ENCODE data around the gene RPTOR. TPM values are rescaled to one million over a fixed set of nuclear protein-coding genes. Genes with fewer than 3 reads are reported as not detected.

Gene RPTOR
- total RNA-seq, 4 donors from 2014 or later = 47.6 to 56.9 (median 55.4) TPM

DNA sequence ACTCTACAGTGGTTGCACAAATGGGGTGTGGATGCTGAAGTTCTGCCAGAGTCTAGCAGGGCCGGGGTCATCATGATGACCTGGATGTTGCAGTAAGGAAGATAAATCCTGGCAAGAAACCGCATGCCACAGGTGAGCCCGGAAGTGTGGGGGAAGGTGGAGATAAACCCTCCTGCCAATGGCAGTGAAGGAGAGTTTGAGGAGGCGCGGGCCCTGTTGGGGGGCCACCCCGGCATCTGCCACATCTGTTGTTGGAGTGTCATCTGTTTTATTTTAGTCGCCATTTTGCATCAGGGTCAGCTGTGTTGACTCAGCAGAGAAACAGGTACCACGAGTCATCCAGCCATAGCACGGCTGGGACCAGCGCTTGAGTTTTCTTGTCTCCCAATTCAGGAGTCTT, 273.2 kb downstream of the RPTOR start:
- no peak for ATAC-seq

GRCh38 chr17:80818871-80819270, 274.2 kb downstream of the RPTOR start:
- Histone ChIP-seq H3K27me3 (no peaks in the 10 kb centered on the region), H3K4me3 (no peak overlapping the region), H3K27ac (no peak overlapping the region), H3K9me3 (no peaks in the 10 kb centered on the region), H3K36me3 (no peaks in the 10 kb centered on the region), H3K4me1 (peaks cover under 1 to 4% of the 10 kb centered on the region in 2 donors)
- intact Hi-C loops (cut with DNase I; ENCODE audit: low total_unique reads) (no loop called here), in situ Hi-C loops (cut with MboI; ENCODE audit: low sequenced_read_pairs in 4 of 4) (no loop called here)
- no peak for TF ChIP-seq POLR2A (IDR thresholded peaks at IDR 0.05)
- no peak for TF ChIP-seq CTCF (IDR thresholded peaks at IDR 0.05 in 4 of 5, conservative IDR thresholded peaks at IDR 0.05 in 1 of 5)
- DNase-seq = peak in 1 of 2 donors; percentile 5
- ATAC-seq = no peak

More for the DNA sequence above, 273.2 kb downstream of the RPTOR start:
- Histone ChIP-seq H3K4me1 (peaks cover 5 to 13% of the 10 kb centered on the region in 2 donors), H3K27ac (no peak overlapping the region), H3K9me3 (no peaks in the 10 kb centered on the region), H3K4me3 (no peak overlapping the region), H3K36me3 (no peaks in the 10 kb centered on the region), H3K27me3 (no peaks in the 10 kb centered on the region)
- in situ Hi-C loops (cut with MboI; ENCODE audit: low sequenced_read_pairs in 4 of 4) = no loop called here
- TF ChIP-seq POLR2A (IDR thresholded peaks at IDR 0.05) = no peak
- TF ChIP-seq CTCF (IDR thresholded peaks at IDR 0.05 in 4 of 5, conservative IDR thresholded peaks at IDR 0.05 in 1 of 5) = no peak
- DNase-seq = peak in 1 of 2 donors; percentile 2
- intact Hi-C loops (cut with DNase I; ENCODE audit: low total_unique reads) = no loop called here

DNA sequence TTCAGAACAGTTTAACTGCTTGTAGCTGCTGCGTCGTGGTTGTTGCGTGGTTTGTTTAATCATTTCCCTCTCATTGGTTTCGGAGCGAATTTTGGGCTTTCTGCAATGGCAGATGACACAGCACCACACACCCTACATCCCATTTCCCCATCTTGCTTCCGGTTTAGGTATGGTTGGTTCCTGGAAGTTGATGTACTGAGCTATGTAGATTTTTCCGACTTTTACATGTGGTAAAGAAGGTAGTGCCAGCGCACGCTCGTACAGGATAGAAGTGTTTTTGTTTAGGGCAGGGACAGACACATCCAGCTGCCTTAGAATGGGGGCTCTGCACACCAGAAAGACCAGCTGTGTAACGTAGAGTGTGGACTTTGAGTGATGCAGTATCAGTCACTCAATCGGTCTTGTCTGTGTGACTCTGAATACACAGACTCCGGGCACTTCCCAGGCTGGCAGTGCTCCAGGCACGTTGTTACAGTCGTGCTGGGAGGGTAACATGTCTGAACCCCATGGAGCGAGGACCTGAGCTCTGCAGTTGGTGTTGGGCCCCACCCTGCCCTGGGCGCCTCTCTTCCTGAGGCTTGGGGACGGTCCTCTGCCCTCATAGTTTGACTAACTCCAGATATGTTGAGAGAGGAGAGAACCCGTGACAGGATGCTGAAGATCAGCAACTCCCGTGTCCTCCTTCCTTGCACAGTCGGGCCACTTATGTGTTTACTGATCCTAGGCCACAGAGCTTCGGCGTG, 275.0 kb downstream of the RPTOR start:
- Histone ChIP-seq H3K36me3 (peaks cover 0 to 2% of the 10 kb centered on the region in 2 donors), H3K4me3 (no peak overlapping the region), H3K4me1 (peaks cover 0 to 4% of the 10 kb centered on the region in 2 donors), H3K27ac (no peak overlapping the region), H3K27me3 (no peaks in the 10 kb centered on the region), H3K9me3 (no peaks in the 10 kb centered on the region)
- in situ Hi-C loops (cut with MboI; ENCODE audit: low sequenced_read_pairs in 4 of 4) = no loop called here
- TF ChIP-seq POLR2A (IDR thresholded peaks at IDR 0.05) (no peak), CTCF (IDR thresholded peaks at IDR 0.05 in 4 of 5, conservative IDR thresholded peaks at IDR 0.05 in 1 of 5) (no peak)
- intact Hi-C loops (cut with DNase I; ENCODE audit: low total_unique reads) = no loop called here
- ATAC-seq (no peak), DNase-seq (peak in 1 of 2 donors; percentile 11)

DNA sequence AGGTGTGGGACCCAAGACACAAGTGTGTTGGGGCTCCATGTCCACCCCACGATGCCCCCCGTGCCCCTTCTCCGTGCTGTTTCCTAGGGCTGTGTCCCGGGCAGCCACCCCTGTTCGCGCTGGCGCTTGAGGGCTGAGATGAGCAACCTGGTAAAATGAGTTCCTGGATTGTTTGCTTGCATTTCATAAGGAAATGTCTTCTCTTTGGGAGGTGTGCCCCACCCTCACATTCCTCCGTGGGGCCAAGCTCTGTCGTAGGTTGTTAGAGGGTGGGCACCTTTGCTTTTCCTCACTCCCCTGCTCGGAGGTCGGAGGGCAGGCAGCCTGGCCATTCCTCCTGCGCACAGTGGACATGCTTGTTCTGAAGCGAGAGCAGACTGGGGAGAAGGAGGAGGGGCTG, 275.7 kb downstream of the RPTOR start:
- Histone ChIP-seq H3K9me3 (no peaks in the 10 kb centered on the region), H3K27ac (no peak overlapping the region), H3K27me3 (no peaks in the 10 kb centered on the region), H3K4me3 (no peak overlapping the region), H3K4me1 (peaks cover 0 to 4% of the 10 kb centered on the region in 2 donors), H3K36me3 (peaks cover 0 to 5% of the 10 kb centered on the region in 2 donors)
- ATAC-seq (no peak), DNase-seq (peak in 1 of 2 donors; percentile 6)
- in situ Hi-C loops (cut with MboI; ENCODE audit: low sequenced_read_pairs in 4 of 4) = no loop called here
- intact Hi-C loops (cut with DNase I; ENCODE audit: low total_unique reads) = no loop called here
- TF ChIP-seq POLR2A (IDR thresholded peaks at IDR 0.05) = no peak
- no peak for TF ChIP-seq CTCF (IDR thresholded peaks at IDR 0.05 in 4 of 5, conservative IDR thresholded peaks at IDR 0.05 in 1 of 5)

All from gastrocnemius medialis (tissue), 4 donors.